H1 (cell line): ENCODE data around the gene GABRR1.

Source experiments
- ATF2 ChIP-seq: IDR thresholded peaks from 2 replicates; pipeline ENCODE4 v1.6.1; 2012; ENCODE audit warnings: low read length, inconsistent platforms
- CREB1 ChIP-seq: IDR thresholded peaks from 2 replicates; pipeline ENCODE4 v1.6.1; 2012; ENCODE audit warnings: inconsistent platforms
- CTCF ChIP-seq, 3 experiments: IDR thresholded peaks; 1 replicate in 2 of 3; 2 replicates in 1 of 3; pipeline versions ENCODE4 v1.5.1 to v1.6.1; 2011; ENCODE audit warnings: low read length in 3 of 3, mild to moderate bottlenecking in 3 of 3, inconsistent platforms in 2 of 3, low read depth in 1 of 3, moderate library complexity in 1 of 3; ENCODE audit not compliant: insufficient read depth in 1 of 3; ENCODE audit errors: control extremely low read depth in 1 of 3
- EP300 ChIP-seq, 2 experiments: IDR thresholded peaks; 1 replicate in 1 of 2; 2 replicates in 1 of 2; pipeline ENCODE4 v1.6.1; 2011 to 2012; ENCODE audit warnings: low read depth in 2 of 2, low read length in 2 of 2, mild to moderate bottlenecking in 2 of 2, borderline replicate concordance in 1 of 2, inconsistent platforms in 1 of 2, moderate library complexity in 1 of 2
- EZH2 ChIP-seq: fragments of 200-600 bp; sonication (generic); IDR thresholded peaks from 2 replicates; pipeline ENCODE4 v1.7.1; 2012; ENCODE audit warnings: low read depth, mild to moderate bottlenecking, moderate library complexity, low read length, inconsistent platforms; ENCODE audit not compliant: severe bottlenecking
- GABPA ChIP-seq: IDR thresholded peaks from 2 replicates; pipeline ENCODE4 v1.6.1; 2011; ENCODE audit warnings: mild to moderate bottlenecking, low read length, moderate library complexity, borderline replicate concordance; ENCODE audit not compliant: insufficient read depth
- POLR2A ChIP-seq, 2 experiments: IDR thresholded peaks; 1 replicate in 1 of 2; 2 replicates in 1 of 2; pipeline ENCODE4 v1.6.1; 2011; ENCODE audit warnings: low read depth in 2 of 2, low read length in 2 of 2, mild to moderate bottlenecking in 2 of 2; ENCODE audit errors: control extremely low read depth in 1 of 2
- POLR2AphosphoS5 ChIP-seq: IDR thresholded peaks from 2 replicates; pipeline ENCODE4 v1.6.1; 2011; ENCODE audit warnings: low read depth, low read length
- SP1 ChIP-seq: IDR thresholded peaks from 2 replicates; pipeline ENCODE4 v1.6.1; 2011; ENCODE audit warnings: low read depth, low read length
- SRF ChIP-seq: IDR thresholded peaks from 2 replicates; pipeline ENCODE4 v1.6.1; 2011; ENCODE audit warnings: mild to moderate bottlenecking, low read depth, low read length, moderate library complexity
- TAF1 ChIP-seq: IDR thresholded peaks from 2 replicates; pipeline ENCODE4 v1.6.1; 2011; ENCODE audit warnings: mild to moderate bottlenecking, low read depth, low read length
- TEAD4 ChIP-seq: IDR thresholded peaks from 2 replicates; pipeline ENCODE4 v1.6.1; 2012; ENCODE audit warnings: low read depth, low read length, inconsistent platforms, mixed read lengths

GRCh38 chr6:89260832-89261231 is 43.7 kb upstream of the GABRR1 start:
- no peak for TF ChIP-seq TAF1
- TF ChIP-seq TEAD4: no peak
- no peak for TF ChIP-seq SP1
- TF ChIP-seq ATF2: no peak
- no peak for TF ChIP-seq CREB1
- TF ChIP-seq POLR2A (IDR thresholded peaks at IDR 0.05; ENCODE audit: control extremely low read depth in 1 of 2, low read depth in 2 of 2, low read length in 2 of 2): no peak
- no peak for TF ChIP-seq POLR2AphosphoS5
- no peak for TF ChIP-seq GABPA
- TF ChIP-seq CTCF (IDR thresholded peaks at IDR 0.05; ENCODE audit: control extremely low read depth in 1 of 3, insufficient read depth in 1 of 3, low read depth in 1 of 3, low read length in 3 of 3): no peak
- TF ChIP-seq EZH2: no peak
- TF ChIP-seq EP300 (IDR thresholded peaks at IDR 0.05; ENCODE audit: borderline replicate concordance in 1 of 2, low read depth in 2 of 2, low read length in 2 of 2): no peak
- no peak for TF ChIP-seq SRF
